IPS-20b (cell line): Measurements from ENCODE around the gene CD34.
A peak's percentile ranks its signal among the peaks of the same experiment; 100 is the strongest.

Experiments
- H3K27ac ChIP-seq: one replicate; pipeline ENCODE4 v1.5.1; 2013; ENCODE audit warnings: low read length
- H3K27me3 ChIP-seq: 2 replicates; pipeline ENCODE4 v1.6.1; 2013; ENCODE audit warnings: mild to moderate bottlenecking, low read length, inconsistent platforms; ENCODE audit not compliant: insufficient read depth
- H3K36me3 ChIP-seq: 2 replicates; pipeline ENCODE4 v1.6.1; 2013; ENCODE audit warnings: low read depth, mild to moderate bottlenecking, inconsistent platforms, low read length, moderate library complexity; ENCODE audit not compliant: insufficient read depth
- H3K4me1 ChIP-seq: 2 replicates; pipeline ENCODE4 v1.6.1; 2013; ENCODE audit warnings: mild to moderate bottlenecking, control low read depth, inconsistent platforms, low read length, moderate library complexity; ENCODE audit not compliant: insufficient read depth
- H3K4me3 ChIP-seq: 2 replicates; pipeline ENCODE4 v1.5.1; 2013; ENCODE audit warnings: mild to moderate bottlenecking, low read length, inconsistent platforms
- H3K9ac ChIP-seq: 2 replicates; pipeline ENCODE4 v1.6.1; 2013; ENCODE audit warnings: low read depth, mild to moderate bottlenecking, inconsistent platforms, low read length, moderate library complexity
- H3K9me3 ChIP-seq: 2 replicates; pipeline ENCODE4 v1.6.1; 2013; ENCODE audit warnings: mild to moderate bottlenecking, low read depth, low read length, inconsistent platforms; ENCODE audit not compliant: insufficient read depth

Gene CD34

DNA sequence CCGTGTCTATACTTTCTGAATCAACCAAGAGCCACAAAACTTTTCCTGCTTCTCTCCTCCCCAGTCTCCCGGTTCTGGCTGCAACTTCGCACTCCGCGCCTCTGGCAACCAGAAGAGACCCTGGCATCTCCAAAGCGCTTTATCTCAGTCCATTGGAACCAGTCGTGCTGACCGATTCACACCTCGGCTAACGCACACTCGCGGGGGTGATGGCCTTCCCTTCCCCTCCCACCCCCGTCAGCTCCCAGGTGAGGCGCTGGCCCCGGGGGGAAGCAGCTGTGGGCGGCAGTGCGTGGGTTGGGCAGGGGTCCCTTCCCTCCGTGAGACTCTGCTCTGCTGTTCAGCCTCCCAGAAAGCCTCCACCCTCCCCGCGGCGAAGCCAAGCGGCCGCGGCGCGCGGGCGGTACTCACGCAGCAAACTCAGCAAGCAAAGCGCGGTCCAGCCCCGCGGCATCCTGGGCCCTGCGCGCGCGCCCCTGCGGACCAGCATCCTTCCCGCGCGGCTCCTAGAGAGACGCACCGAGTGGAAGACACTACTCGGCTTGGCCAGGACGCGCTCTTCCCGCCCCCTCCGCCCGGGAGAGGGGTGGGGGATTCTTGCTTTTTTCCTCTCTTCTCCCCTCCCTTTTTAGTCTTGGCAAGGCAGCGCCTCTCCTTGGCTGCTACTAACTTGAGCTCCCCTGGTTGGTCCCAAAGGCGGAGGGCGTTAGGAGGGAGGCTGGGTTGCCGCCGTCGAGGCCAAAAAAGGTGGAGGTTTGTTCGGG, at the start of gene CD34:
TSS of gene CD34 (minus strand) at position 535 of the 764 bp plus-strand sequence. CDS start at position 490, 45 bp downstream.
- Histone ChIP-seq H3K27me3 (peaks cover 54% of the 10 kb centered on the region), H3K9ac (no peak within 1 kb of the TSS), H3K36me3 (no peaks in the 10 kb centered on the region), H3K27ac (no peak within 1 kb of the TSS), H3K4me1 (no peaks in the 10 kb centered on the region; the same call in 1 of the 2 replicates), H3K9me3 (no peaks in the 10 kb centered on the region), H3K4me3 (peak within 1 kb of the TSS; percentile 62; the same call in 1 of the 2 replicates)

DNA sequence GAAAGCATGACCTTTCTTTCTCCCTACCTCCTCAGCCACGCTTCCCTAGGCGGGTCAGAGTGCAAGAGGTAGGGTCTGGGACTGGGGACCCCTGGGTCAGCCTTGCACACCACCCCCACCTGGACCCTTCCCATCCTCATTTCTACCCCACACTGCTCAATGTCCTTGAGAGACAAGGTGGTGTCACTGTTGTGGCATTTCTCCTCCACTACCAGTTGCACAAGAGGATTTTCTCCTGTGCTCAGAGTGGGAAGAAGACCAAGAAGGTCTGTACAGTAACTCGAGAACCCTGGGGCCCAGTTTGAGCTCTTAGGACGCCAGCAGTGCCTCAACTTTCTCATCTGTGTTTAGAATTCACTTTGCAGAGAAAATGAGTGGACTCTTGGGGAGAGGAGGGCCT, 49.4 kb upstream of the CD34 start:
- no peak overlapping the region for H3K27ac ChIP-seq
- H3K36me3 ChIP-seq, result no peaks in the 10 kb centered on the region
- H3K4me3 ChIP-seq, result no peak overlapping the region; the same call in 1 of the 2 replicates
- H3K27me3 ChIP-seq, result peaks cover 97% of the 10 kb centered on the region
- no peaks in the 10 kb centered on the region; the same call in 1 of the 2 replicates for H3K4me1 ChIP-seq
- no peaks in the 10 kb centered on the region for H3K9me3 ChIP-seq
- no peak overlapping the region for H3K9ac ChIP-seq

GRCh38 chr1:207959910-207960309, 49.0 kb upstream of the CD34 start:
- Histone ChIP-seq H3K4me1 (no peaks in the 10 kb centered on the region; the same call in 1 of the 2 replicates), H3K36me3 (no peaks in the 10 kb centered on the region), H3K4me3 (peak overlapping the region; percentile 65), H3K27me3 (peaks cover 97% of the 10 kb centered on the region), H3K9ac (no peak overlapping the region), H3K9me3 (no peaks in the 10 kb centered on the region), H3K27ac (no peak overlapping the region)

DNA sequence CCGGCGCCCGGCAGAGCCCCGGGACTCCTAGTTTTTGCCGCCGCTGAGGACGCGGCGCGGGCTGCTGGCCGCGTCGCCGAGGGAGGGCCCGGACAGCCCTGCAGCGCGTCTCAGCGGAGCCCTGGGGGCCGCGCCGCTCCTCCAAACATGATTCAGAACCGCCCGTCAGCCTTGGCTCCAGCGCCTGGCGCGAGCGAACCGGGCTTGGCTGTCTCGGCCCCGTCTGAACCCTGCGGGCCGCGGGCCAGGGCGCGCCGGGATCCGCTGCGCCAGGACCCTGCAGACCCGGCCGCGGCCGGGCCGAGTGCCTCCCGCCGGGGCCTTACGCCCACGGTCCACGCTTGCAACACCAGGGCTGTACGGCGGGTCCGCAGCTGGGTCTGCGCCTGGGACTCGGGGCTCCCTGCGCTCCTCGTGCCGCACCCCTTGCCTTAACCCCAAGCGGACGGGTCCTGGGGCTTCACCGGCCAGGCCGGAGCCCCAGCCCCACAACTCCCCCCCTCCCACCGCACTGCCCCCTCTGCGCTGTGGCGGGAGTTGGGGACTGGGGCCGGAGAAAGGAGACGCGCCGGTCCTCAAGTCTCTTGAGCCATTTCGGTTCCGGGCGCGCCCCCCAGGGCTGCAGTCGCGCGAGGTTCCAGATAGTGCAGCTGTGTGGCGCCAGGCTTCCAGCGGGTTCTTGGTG, 48.4 kb upstream of the CD34 start:
- peak overlapping the region; percentile 65 for H3K4me3 ChIP-seq
- no peaks in the 10 kb centered on the region; the same call in 1 of the 2 replicates for H3K4me1 ChIP-seq
- H3K36me3 ChIP-seq, result no peaks in the 10 kb centered on the region
- H3K27ac ChIP-seq, result no peak overlapping the region
- peak overlapping the region; percentile 11; the same call in 1 of the 2 replicates for H3K9ac ChIP-seq
- no peaks in the 10 kb centered on the region for H3K9me3 ChIP-seq
- peaks cover 94% of the 10 kb centered on the region for H3K27me3 ChIP-seq

GRCh38 chr1:207958376-207959139, 47.6 kb upstream of the CD34 start:
- Histone ChIP-seq H3K9ac (peak overlapping the region; percentile 11; the same call in 1 of the 2 replicates), H3K4me3 (peak overlapping the region; percentile 65; the same call in 1 of the 2 replicates), H3K36me3 (no peaks in the 10 kb centered on the region), H3K4me1 (no peaks in the 10 kb centered on the region; the same call in 1 of the 2 replicates), H3K27me3 (peaks cover 88% of the 10 kb centered on the region), H3K9me3 (no peaks in the 10 kb centered on the region), H3K27ac (no peak overlapping the region)

DNA sequence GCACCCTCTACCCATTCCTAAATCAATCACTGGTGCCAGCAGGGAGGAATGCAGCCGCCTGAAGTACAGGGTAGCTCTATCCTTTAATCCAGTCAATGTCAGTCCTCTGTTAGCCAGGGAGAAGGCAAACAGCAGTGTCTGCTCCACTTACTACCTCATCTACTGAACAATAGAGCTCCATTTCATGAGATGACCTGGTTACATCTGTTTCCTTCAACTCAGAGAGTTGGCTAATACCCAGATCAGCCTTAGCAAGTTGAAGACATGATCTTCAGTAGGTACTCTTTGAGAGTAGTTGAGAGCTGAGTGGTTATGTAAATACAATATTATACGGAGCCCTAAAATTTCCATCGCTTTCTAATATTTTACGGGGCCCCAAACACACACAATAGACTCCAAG, 46.1 kb upstream of the CD34 start:
- Histone ChIP-seq H3K36me3 (no peaks in the 10 kb centered on the region), H3K27me3 (peaks cover 74% of the 10 kb centered on the region), H3K4me3 (no peak overlapping the region), H3K9me3 (no peaks in the 10 kb centered on the region), H3K9ac (no peak overlapping the region), H3K4me1 (no peaks in the 10 kb centered on the region), H3K27ac (no peak overlapping the region)

- no peaks in the 10 kb centered on the region for H3K4me1 ChIP-seq
- peaks cover 54% of the 10 kb centered on the region for H3K27me3 ChIP-seq
- no peaks in the 10 kb centered on the region for H3K9me3 ChIP-seq
- no peaks in the 10 kb centered on the region for H3K36me3 ChIP-seq
- H3K4me3 ChIP-seq, result no peak overlapping the region
- H3K27ac ChIP-seq, result no peak overlapping the region
- H3K9ac ChIP-seq, result no peak overlapping the region
Measured at GRCh38 chr1:207954104-207954503, 43.2 kb upstream of the CD34 start.

DNA sequence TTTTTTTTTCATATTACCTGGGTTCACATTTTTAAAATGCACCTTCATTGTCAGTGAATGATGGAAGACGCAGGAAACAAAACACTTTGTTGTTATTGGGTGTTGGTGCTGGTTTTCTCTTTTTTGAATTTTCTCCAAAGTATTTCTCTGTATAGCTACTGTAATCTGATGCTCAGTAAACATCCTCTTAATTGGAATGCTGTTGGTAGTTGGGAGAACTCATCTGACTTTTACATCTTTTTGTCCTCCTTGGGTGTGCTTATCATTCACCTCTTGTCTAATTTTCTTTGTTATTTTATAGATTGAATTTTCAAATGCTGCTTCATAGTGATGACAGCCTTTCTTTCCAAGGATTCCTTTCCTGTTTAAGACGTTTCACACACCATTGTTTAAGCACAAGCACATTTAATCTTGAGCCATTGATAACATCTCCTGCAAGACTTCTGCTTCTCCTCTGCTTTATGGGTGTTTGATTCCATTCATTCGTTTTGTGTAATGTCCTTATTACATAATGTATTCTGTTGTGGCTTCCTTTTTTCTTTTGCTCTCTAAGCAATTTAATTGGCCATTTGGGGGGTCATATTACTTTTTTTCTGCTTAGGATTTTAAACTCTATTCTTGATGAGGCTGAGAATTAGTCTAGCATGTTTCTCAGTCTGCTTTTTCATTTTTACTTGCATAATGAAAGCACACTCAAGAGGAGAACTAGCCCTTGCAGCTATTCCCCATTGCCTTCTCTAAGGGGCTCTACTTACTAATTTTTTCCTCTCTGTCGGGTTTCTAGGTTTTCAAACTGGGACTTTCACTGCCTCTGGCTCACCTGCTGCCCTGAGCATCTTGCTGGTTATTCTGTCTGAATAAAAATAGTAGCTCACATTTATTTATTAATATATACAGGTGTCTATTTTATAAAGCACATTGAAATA, 42.0 kb upstream of the CD34 start:
- Histone ChIP-seq H3K27me3 (peaks cover 42% of the 10 kb centered on the region), H3K9me3 (no peaks in the 10 kb centered on the region), H3K27ac (no peak overlapping the region), H3K4me1 (no peaks in the 10 kb centered on the region), H3K36me3 (no peaks in the 10 kb centered on the region), H3K9ac (no peak overlapping the region), H3K4me3 (no peak overlapping the region)

GRCh38 chr1:207951652-207952051, 40.7 kb upstream of the CD34 start:
- Histone ChIP-seq H3K27me3 (peaks cover 30% of the 10 kb centered on the region; the same call in 1 of the 2 replicates), H3K4me1 (no peaks in the 10 kb centered on the region), H3K9me3 (no peaks in the 10 kb centered on the region), H3K4me3 (no peak overlapping the region), H3K9ac (no peak overlapping the region), H3K36me3 (no peaks in the 10 kb centered on the region), H3K27ac (no peak overlapping the region)

DNA sequence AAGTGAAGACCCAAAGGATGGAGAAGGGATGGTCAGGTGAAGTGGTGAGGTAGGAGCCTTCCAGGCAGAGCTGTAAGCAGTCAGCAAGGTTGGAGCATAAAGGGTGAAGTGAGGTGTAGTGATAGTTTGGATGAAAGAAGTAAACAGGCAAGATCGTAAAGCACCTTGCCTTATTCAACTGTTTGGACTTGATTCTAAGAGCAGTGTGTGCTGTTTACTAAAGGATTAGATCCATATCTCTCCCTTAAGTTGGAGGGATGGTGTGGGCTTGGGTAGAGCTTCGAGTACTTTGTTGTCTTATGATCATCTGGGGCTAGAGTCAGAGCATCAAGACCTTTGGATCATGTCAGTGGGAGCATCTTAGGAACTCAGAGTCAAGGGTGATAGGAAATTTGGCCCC, 39.8 kb upstream of the CD34 start:
- Histone ChIP-seq H3K4me1 (no peaks in the 10 kb centered on the region), H3K27ac (no peak overlapping the region), H3K27me3 (peaks cover 21% of the 10 kb centered on the region; the same call in 1 of the 2 replicates), H3K36me3 (no peaks in the 10 kb centered on the region), H3K4me3 (no peak overlapping the region), H3K9me3 (no peaks in the 10 kb centered on the region), H3K9ac (no peak overlapping the region)
